B cell (primary cell): Measurements from ENCODE around the gene TMEM247. TPM values are rescaled to one million over a fixed set of nuclear protein-coding genes. Genes with fewer than 3 reads are reported as not detected.

Source experiments
- ATAC-seq: fragments of 200-7000 bp; cut with Tn5 transposase; one replicate; pipeline ENCODE4 v1.10.0; 2021; ENCODE audit warnings: low read depth, mild to moderate bottlenecking, moderate number of reproducible peaks, moderate library complexity
- CTCF ChIA-PET: fragments of 350-600 bp; sonication (Branson Sonifier 250); formaldehyde crosslinking; loops from one replicate; lab custom pipeline; 2021; ENCODE audit warnings: antibody characterized with exemption, inconsistent platforms; lab: Charles Lee
- POLR2A ChIA-PET: fragments of 350-600 bp; sonication (Branson Sonifier 250); formaldehyde crosslinking; loops from one replicate; lab custom pipeline; 2021; ENCODE audit warnings: antibody characterized with exemption; lab: Charles Lee
- DNase-seq: peaks from one replicate; pipeline ENCODE4 v3.0.0; 2013
- H2AFZ ChIP-seq: 2 replicates; pipeline ENCODE4 v1.6.1; 2012; ENCODE audit warnings: mild to moderate bottlenecking, low read depth, low read length; ENCODE audit not compliant: insufficient read depth, poor library complexity, severe bottlenecking
- H3K27ac ChIP-seq, 2 donors: 1 replicate in 1 of 2; 2 replicates in 1 of 2; pipeline ENCODE4 v1.5.1; 2012 to 2013; ENCODE audit warnings: low read length in 2 of 2, mild to moderate bottlenecking in 2 of 2, moderate library complexity in 1 of 2
- H3K27me3 ChIP-seq, 4 experiments: fragments of 200-600 bp in 1 of 4; sonication (generic) in 1 of 4; replicated peaks in 1 of 4; 1 replicate in 2 of 4; 2 replicates in 2 of 4; pipeline versions ENCODE4 v1.6.1 to v1.7.0; 2013 to 2016; ENCODE audit warnings: low read length in 3 of 4, mild to moderate bottlenecking in 2 of 4, mixed read lengths in 1 of 4, moderate library complexity in 1 of 4; ENCODE audit not compliant: insufficient read depth in 4 of 4, control insufficient read depth in 3 of 4; ENCODE audit errors: control extremely low read depth in 1 of 4
- H3K36me3 ChIP-seq, 2 experiments: replicated peaks in 1 of 2; 1 replicate in 1 of 2; 2 replicates in 1 of 2; pipeline versions ENCODE4 v1.6.1 to v1.7.1; 2013; ENCODE audit warnings: low read length in 1 of 2; ENCODE audit not compliant: insufficient read depth in 2 of 2, control insufficient read depth in 1 of 2; ENCODE audit errors: control extremely low read depth in 1 of 2, extremely low read depth in 1 of 2
- H3K4me1 ChIP-seq, 2 donors: fragments of 200-600 bp in 1 of 2; sonication (generic) in 1 of 2; 1 replicate in 1 of 2; 2 replicates in 1 of 2; pipeline versions ENCODE4 v1.5.1 to v1.6.1; 2013 to 2017; ENCODE audit warnings: low read length in 2 of 2; ENCODE audit not compliant: control insufficient read depth in 2 of 2, insufficient read depth in 2 of 2
- H3K4me2 ChIP-seq: replicated peaks from 2 replicates; pipeline ENCODE3; 2012; ENCODE audit warnings: mild to moderate bottlenecking, low read depth, low read length; ENCODE audit not compliant: poor library complexity, severe bottlenecking
- H3K4me3 ChIP-seq, 5 experiments: fragments of 200-600 bp in 1 of 5; sonication (generic) in 1 of 5; 1 replicate in 3 of 5; 2 replicates in 2 of 5; pipeline versions ENCODE4 v1.5.1 to v1.7.0; 2011 to 2016; ENCODE audit warnings: low read length in 4 of 5, mild to moderate bottlenecking in 4 of 5, low read depth in 2 of 5, control low read depth in 1 of 5, moderate library complexity in 1 of 5; ENCODE audit not compliant: insufficient read depth in 1 of 5; ENCODE audit errors: control extremely low read depth in 1 of 5, extremely low read depth in 1 of 5
- H3K79me2 ChIP-seq: fragments of 200-600 bp; sonication (generic); one replicate; pipeline ENCODE4 v1.6.0; 2016; ENCODE audit warnings: low read length; ENCODE audit not compliant: control insufficient read depth, insufficient read depth
- H3K9ac ChIP-seq: fragments of 200-600 bp; sonication (generic); 2 replicates; pipeline ENCODE4 v1.6.1; 2017; ENCODE audit warnings: mild to moderate bottlenecking, low read length, moderate library complexity
- H3K9me3 ChIP-seq, 3 donors: one replicate each; pipeline versions ENCODE4 v1.6.1 to v1.7.1; 2013; ENCODE audit warnings: low read length in 2 of 3; ENCODE audit not compliant: control insufficient read depth in 2 of 3, insufficient read depth in 1 of 3; ENCODE audit errors: control extremely low read depth in 1 of 3
- H4K20me1 ChIP-seq: 2 replicates; pipeline ENCODE4 v1.6.0; 2012; ENCODE audit warnings: mild to moderate bottlenecking, low read length; ENCODE audit not compliant: insufficient read depth, control insufficient read depth, poor library complexity, severe bottlenecking
- H3K27ac Mint-ChIP-seq: one replicate; pipeline ENCODE4 v1.8.0; 2021; ENCODE audit warnings: mixed read lengths
- H3K27me3 Mint-ChIP-seq: one replicate; pipeline ENCODE4 v1.8.0; 2021; ENCODE audit warnings: mixed read lengths
- H3K4me1 Mint-ChIP-seq: one replicate; pipeline ENCODE4 v1.8.0; 2021; ENCODE audit warnings: mixed read lengths
- H3K4me3 Mint-ChIP-seq: one replicate; pipeline ENCODE4 v1.8.0; 2021; ENCODE audit warnings: mixed read lengths
- H3K9me3 Mint-ChIP-seq: one replicate; pipeline ENCODE4 v1.8.0; 2022; ENCODE audit warnings: mixed read lengths; ENCODE audit not compliant: insufficient read depth
- CTCF ChIP-seq: fragments of 200-600 bp; IDR thresholded peaks from one replicate; pipeline ENCODE4 v1.8.0; 2022; ENCODE audit warnings: antibody characterized with exemption, mild to moderate bottlenecking
- EZH2 ChIP-seq: IDR thresholded peaks from 2 replicates; pipeline ENCODE4 v1.6.1; 2012; ENCODE audit warnings: borderline replicate concordance, low read depth, mild to moderate bottlenecking, moderate library complexity, low read length; ENCODE audit not compliant: insufficient read depth, poor library complexity, severe bottlenecking
- WGBS: methylation state at CpG from one replicate; pipeline ENCODE4 v1.1.5; 2013; ENCODE audit warnings: missing lambda C conversion rate; ENCODE audit not compliant: insufficient coverage; 5-methylcytosine and 5-hydroxymethylcytosine counted together
- intact Hi-C: fragments of 100-400 bp; cut with micrococcal nuclease; formaldehyde crosslinking; loops from one replicate; pipeline ENCODE4 v1.10.0; 2022
- polyA plus RNA-seq: library from polyadenylated mRNA; depleted of rRNA; stranded (reverse); fragments of >200 nt; gene quantifications from 2 replicates; pipeline ENCODE4 v1.2.3, GENCODE V29; 2012
- total RNA-seq, 2 donors: library from RNA; stranded (reverse); fragments of 120-200 nt in 1 of 2; gene quantifications; 1 replicate in 1 of 2; 2 replicates in 1 of 2; pipeline versions ENCODE4 v1.2.3 to v1.2.4, GENCODE V29; 2013 to 2022

Gene TMEM247
- total and polyA plus RNA-seq, 2 donors (not counting 1 experiment from before 2014, with no cell fraction given) = not detected

GRCh38 chr2:46482490-46482889, 3.1 kb downstream of the TMEM247 start:
- intact Hi-C loops = no loop called here

GRCh38 chr2:46485002-46485401, 5.6 kb downstream of the TMEM247 start:
- H3K27ac Mint-ChIP-seq = no peak overlapping the region
- Histone ChIP-seq H3K27me3 (no peaks in the 10 kb centered on the region), H4K20me1 (no peaks in the 10 kb centered on the region), H3K9me3 (no peaks in the 10 kb centered on the region), H3K9ac (no peak overlapping the region), H3K27ac (no peak overlapping the region), H3K36me3 (no peaks in the 10 kb centered on the region), H3K4me2 (no peak overlapping the region), H2AFZ (no peak overlapping the region), H3K79me2 (no peaks in the 10 kb centered on the region), H3K4me3 (no peak overlapping the region), H3K4me1 (peaks cover 0 to 2% of the 10 kb centered on the region in 2 donors)
- H3K27me3 Mint-ChIP-seq = no peaks in the 10 kb centered on the region
- CTCF ChIA-PET = interaction anchor here (1.4 kb wide), 1 partner anchor 25 kb away, joined by 4 read pairs; no protein-coding TSS in a partner anchor
- intact Hi-C loops = no loop called here
- TF ChIP-seq CTCF (no peak), EZH2 (no peak)
- H3K4me3 Mint-ChIP-seq = no peak overlapping the region
- POLR2A ChIA-PET = no interaction called here
- peaks cover 7% of the 10 kb centered on the region for H3K4me1 Mint-ChIP-seq
- no peaks in the 10 kb centered on the region for H3K9me3 Mint-ChIP-seq
- ATAC-seq (no peak), DNase-seq (no peak)
- WGBS = 93% methylated on average over 5 of the region's 5 CpGs

More at GRCh38 chr2:46482490-46482889, 3.1 kb downstream of the TMEM247 start:
- no peaks in the 10 kb centered on the region for H4K20me1 ChIP-seq
- H3K9me3 ChIP-seq = no peaks in the 10 kb centered on the region
- TF ChIP-seq EZH2 = no peak
- TF ChIP-seq CTCF = no peak
- no peak for DNase-seq
- H2AFZ ChIP-seq = no peak overlapping the region
- H3K79me2 ChIP-seq = no peaks in the 10 kb centered on the region
- Mint-ChIP-seq H3K9me3 (no peaks in the 10 kb centered on the region), H3K4me3 (no peak overlapping the region), H3K27ac (no peak overlapping the region), H3K27me3 (no peaks in the 10 kb centered on the region), H3K4me1 (peaks cover 11% of the 10 kb centered on the region)
- no peaks in the 10 kb centered on the region for H3K36me3 ChIP-seq
- H3K4me1 ChIP-seq = no peaks in the 10 kb centered on the region
- no peak overlapping the region for H3K27ac ChIP-seq
- no peak overlapping the region for H3K4me2 ChIP-seq
- H3K27me3 ChIP-seq = no peaks in the 10 kb centered on the region
- ChIA-PET POLR2A (no interaction called here), CTCF (no interaction called here)
- 77% methylated on average over 4 of the region's 4 CpGs for WGBS
- no peak for ATAC-seq
- H3K9ac ChIP-seq = no peak overlapping the region
- no peak overlapping the region for H3K4me3 ChIP-seq
